NCI-H460 (cell line): ENCODE measurements around the gene LIN54. TPM values are rescaled to one million over a fixed set of nuclear protein-coding genes. Genes with fewer than 3 reads are reported as not detected.

Experiments used
- DNase-seq: peaks from one replicate; pipeline ENCODE4 v3.0.0-alpha.2; 2016; ENCODE audit warnings: low read depth; ENCODE audit errors: extremely low read depth
- small RNA-seq, 2 experiments: library from RNA; depleted of rRNA; stranded (forward); fragments of <200 nt; gene quantifications; one replicate each; pipeline ENCODE3, GENCODE V24; 2014
- total RNA-seq: library from RNA; depleted of rRNA; stranded (reverse); fragments of >200 nt; shearing (Covaris generic); gene quantifications from 2 replicates; pipeline ENCODE4 v1.2.3, GENCODE V29; 2014; rRNA removed

Gene LIN54
- total RNA-seq, 1 experiment from 2014 or later = 19.8 TPM

DNA sequence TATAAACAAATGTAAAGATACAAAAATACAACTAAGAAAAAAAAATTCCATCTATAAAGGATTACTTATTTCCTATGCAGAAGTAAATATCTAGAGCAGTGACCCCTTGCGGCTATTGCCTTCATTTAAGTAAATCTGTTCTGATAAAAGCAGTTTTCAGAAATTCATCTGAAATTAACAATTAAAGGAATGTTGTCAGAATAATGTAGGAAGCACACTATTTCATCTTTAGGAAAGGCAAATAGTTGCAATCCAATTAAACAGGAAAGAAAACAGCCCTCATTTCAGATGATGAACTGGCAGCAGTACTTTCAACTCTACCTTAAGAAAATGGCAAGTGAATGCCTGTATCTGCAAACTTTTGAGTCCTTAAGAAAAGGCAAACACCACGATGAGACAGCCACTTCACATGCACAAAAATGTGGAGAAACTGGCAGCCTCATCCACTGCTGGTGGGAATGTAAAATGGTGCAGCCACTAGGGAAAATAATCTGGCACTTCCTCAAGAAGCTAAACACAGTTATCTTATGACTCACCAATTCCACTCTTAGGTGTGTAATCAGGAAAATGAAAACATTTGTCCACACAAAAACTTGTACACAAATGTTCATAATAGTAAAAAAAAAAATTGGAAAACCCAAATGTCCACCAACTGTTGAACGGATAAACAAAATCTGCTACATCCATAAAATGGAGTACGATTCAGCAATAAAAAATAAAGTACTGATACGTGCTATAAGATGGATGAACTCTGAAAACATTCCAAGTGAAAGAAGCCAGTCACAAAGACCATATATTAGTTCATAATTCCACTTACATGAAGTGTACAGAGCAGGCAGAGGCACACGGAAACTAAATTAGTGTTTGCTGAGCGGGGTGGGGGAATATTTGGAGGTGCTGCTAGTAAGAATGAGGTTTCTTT, 112.0 kb downstream of the LIN54 start:
- DNase-seq = no peak

DNA sequence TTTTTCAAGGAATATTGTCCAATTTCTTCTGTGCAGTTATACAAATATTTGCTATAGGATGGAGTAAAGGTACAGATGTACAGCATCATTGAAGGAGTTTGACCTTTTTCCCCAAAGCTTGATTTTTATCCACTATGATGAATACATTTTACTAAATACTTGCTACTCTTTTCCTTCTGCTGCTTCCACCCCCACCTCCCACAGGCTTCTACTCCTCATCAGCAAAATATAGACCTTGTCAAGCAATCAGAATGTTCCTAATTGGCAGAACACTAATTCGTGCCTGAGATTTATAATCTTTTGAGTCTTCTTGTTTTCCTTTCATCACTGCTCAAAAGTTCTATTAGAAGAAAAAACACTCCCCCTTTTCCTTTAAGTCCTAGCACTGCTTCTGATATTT, 113.9 kb downstream of the LIN54 start:
- DNase-seq = no peak

DNA sequence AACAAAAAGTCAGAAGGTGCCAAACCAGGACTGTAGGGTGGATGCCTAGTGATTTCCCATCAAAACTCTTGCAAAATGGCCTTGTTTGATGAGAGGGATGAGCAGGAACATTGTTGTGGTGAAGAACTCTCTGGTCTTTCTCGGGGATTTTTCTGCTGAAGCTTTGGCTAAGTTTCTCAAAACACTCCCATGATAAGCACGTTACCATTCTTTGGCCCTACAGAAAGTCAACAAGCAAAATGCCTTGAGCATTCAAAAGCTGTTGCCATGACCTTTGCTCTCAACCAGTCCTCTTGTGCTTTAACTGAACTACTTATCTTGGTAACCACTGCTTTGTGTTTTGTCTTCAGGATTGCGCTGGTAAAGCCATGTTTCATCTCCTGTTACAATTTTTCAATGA, 116.7 kb downstream of the LIN54 start:
- DNase-seq = no peak

- no peak for DNase-seq
Measured at GRCh38 chr4:82892467-82892802, 118.2 kb downstream of the LIN54 start.

DNA sequence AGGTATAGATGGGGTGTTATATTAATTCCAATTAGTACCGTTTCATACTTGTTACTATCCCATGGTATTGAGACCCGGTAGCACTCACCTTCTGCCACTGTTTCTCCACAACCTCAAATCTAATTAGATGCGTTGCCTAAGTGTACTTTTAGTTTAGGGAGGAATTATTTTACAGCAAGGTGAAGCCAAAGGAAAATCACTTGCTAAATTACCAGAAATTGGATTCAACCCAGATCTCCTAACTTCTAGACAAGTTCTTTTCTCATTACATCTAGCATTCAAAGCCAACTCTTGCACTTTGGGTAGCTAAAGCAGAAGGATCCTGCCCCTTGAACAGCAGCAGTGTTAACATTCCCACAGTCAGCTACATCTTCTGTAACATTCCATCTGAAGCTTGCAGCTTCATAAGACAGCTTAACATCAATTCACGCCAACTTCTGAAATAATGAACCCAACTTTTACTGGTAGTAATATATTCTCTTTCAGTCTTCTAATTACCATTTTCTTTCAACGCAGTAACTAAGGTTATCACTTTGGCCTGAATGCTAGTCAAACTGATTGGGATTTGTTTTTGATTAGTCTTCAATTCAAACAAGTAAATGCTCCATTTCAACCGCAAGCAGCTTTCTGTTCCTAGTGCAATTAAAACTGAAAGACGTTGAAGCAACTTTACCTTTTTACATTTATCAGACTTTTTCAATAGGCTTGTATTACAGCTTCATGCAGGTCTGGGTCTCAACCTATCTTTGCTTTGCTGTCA, 118.7 kb downstream of the LIN54 start:
- DNase-seq = no peak

DNA sequence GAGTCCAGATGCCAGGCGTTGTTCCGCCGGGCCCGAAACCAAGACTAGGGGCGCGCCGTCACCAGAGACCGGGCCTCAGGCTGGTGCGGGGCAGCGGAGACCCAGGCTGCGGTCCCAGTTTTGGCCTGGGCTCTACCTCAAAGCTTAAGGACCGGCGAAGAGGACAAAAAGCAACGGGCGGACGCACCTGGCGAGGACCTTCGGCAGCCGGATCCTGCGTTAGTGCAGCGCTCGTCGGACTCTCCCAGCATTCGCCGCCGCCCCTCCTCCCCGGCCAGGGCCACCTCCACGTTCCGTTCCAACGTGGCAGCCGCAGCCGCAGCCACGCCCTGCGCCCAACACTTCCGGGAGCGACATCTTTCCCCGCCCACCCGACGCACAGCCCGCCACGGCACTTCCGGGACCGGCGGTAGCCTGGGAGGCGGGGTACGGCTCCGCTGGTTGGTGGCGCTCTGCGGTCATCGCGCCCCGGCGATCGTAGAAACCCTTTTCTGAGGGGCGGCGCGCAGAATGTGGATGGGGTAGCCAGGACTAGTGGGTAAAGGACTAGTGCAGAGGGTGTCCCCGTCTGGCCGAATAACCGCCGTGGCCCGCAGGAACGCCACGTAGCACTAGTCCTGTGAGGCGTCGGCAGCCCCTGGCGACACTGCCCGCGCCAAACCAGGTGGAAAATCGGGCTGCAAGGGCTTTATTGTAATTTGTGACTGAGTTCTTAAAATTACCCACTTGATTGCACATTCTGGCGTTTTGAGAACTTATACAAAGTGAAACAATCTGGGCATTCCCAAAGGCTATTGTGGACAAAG, 119.5 kb downstream of the LIN54 start, which contains the start of gene SEC31A:
SEC31A (minus strand) TSS at position 253 of the 806 bp plus-strand sequence. CDS start 9,217 bp downstream, outside the sequence.
- DNase-seq = peak; percentile 90

- DNase-seq = no peak
Measured at GRCh38 chr4:82890528-82890900, 120.1 kb downstream of the LIN54 start.

- no peak for DNase-seq
Measured at GRCh38 chr4:82889287-82889686, 121.3 kb downstream of the LIN54 start.

DNA sequence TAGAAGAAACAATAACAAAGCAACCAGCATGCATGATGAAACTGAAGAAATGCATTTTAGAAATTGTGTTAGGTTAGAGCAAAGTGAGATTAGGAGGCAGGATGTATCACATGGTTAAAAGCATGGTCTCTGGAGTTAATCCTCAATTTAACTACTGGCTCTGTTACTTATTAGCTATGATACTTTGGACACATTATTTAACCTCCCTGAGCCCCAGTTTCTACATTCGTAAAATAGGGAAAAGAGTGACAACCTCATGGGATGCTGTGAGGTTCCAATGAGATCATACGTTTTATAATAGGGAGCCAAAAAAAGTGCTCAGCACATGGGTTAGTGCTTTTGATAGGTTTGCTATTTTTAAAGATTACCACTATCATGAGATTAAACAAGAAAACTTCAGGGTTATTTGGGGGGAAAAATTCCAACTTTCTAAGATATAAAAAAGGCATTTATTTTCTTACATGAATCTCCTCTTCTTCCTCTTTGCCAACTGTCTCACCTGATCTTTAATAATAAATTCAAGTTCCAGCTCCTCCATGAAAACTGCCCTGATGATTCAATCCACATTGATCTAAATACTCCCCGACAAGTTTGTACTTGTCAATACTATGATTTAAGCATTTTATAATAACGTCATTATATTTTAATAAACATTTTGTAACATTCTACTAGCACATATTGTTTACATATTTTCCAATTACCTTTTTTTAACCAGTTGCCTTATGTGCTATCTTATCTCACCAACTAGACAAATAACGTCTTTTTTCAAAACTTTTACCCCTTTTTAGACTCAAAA, 124.3 kb downstream of the LIN54 start:
- no peak for DNase-seq

DNA sequence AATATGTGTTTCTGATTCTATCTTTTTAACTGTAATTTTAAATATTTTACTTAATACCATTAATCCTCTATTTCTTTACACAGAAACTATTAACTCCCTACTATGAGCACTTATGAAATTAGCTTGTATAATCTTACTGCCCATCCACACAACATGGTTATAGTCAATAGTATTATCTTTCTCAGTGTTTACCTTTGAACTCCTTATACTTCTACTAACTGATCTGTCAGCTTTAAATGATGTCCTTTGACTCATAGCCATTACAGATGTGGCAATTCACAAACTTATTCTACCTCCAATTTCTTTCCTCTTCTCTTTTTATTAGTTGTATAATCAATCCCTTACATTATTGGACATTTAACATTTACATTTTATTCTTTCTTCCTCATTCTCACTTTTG, 125.2 kb downstream of the LIN54 start:
- DNase-seq = no peak

Small RNA genes lying within 50 kb of the gene (small RNA-seq; reads per million reads assigned to genes)
- gene RF00019 = 0 reads per million in 2 experiments
- gene RNU6-615P = 0 reads per million in 2 experiments

Other genes starting within 250 kb of the LIN54 start
- 5.6 and 6.4 TPM in 2 replicates for gene SCD5, start 212.0 kb downstream of the LIN54 start, total RNA-seq
- 91.0 and 104 TPM in 2 replicates for gene SEC31A, start 119.7 kb downstream of the LIN54 start, total RNA-seq
- gene THAP9, start 110.1 kb downstream of the LIN54 start, total RNA-seq = 6.0 and 8.9 TPM in 2 replicates
- 40.4 and 55.3 TPM in 2 replicates for gene COPS4, start 24.4 kb upstream of the LIN54 start, total RNA-seq
- gene PLAC8, start 103.9 kb upstream of the LIN54 start, total RNA-seq = 9.7 and 9.9 TPM in 2 replicates